Loucy (cell line): ENCODE data around the gene BAX.

Experiments used
- H2AFZ ChIP-seq: fragments of 200-600 bp; sonication (generic); 2 replicates; pipeline ENCODE4 v1.6.0; 2016; ENCODE audit warnings: antibody characterized with exemption, mild to moderate bottlenecking, low read length, moderate library complexity
- H3F3A ChIP-seq: fragments of 200-600 bp; 2 replicates; pipeline ENCODE4 v1.6.0; 2016; ENCODE audit warnings: antibody characterized with exemption, low read depth, mild to moderate bottlenecking
- H3K27me3 ChIP-seq: fragments of 200-600 bp; sonication (generic); 2 replicates; pipeline ENCODE4 v1.6.1; 2014; ENCODE audit warnings: low read length, mild to moderate bottlenecking; ENCODE audit not compliant: insufficient read depth, poor library complexity, severe bottlenecking
- H3K36me3 ChIP-seq: fragments of 200-600 bp; sonication (generic); 2 replicates; pipeline ENCODE4 v1.6.1; 2016; ENCODE audit warnings: low read length; ENCODE audit not compliant: insufficient read depth
- H3K4me1 ChIP-seq: fragments of 200-600 bp; sonication (generic); 2 replicates; pipeline ENCODE4 v1.5.1; 2014; ENCODE audit warnings: low read length, mild to moderate bottlenecking; ENCODE audit not compliant: insufficient read depth, poor library complexity, severe bottlenecking
- H3K4me2 ChIP-seq: fragments of 200-600 bp; sonication (generic); 2 replicates; pipeline ENCODE4 v1.6.0; 2014; ENCODE audit warnings: antibody characterized with exemption, low read length, low read depth, mild to moderate bottlenecking; ENCODE audit not compliant: poor library complexity, severe bottlenecking
- H3K4me3 ChIP-seq: fragments of 200-600 bp; sonication (generic); 2 replicates; pipeline ENCODE4 v1.5.1; 2014; ENCODE audit warnings: low read length, mild to moderate bottlenecking, mixed read lengths; ENCODE audit not compliant: poor library complexity, severe bottlenecking
- H3K79me2 ChIP-seq: fragments of 200-600 bp; sonication (generic); 2 replicates; pipeline ENCODE4 v1.6.1; 2014; ENCODE audit warnings: low read length; ENCODE audit not compliant: insufficient read depth
- H3K9ac ChIP-seq: fragments of 200-600 bp; sonication (generic); 2 replicates; pipeline ENCODE4 v1.6.0; 2014; ENCODE audit warnings: mild to moderate bottlenecking, low read depth, low read length, moderate library complexity; ENCODE audit not compliant: poor library complexity, severe bottlenecking
- H3K9me2 ChIP-seq: fragments of 200-600 bp; sonication (generic); replicated peaks from 2 replicates; pipeline ENCODE4 v1.6.1; 2016; ENCODE audit warnings: low read depth, low read length, mixed read lengths
- H3K9me3 ChIP-seq: fragments of 200-600 bp; sonication (generic); 2 replicates; pipeline ENCODE4 v1.6.1; 2014; ENCODE audit warnings: mild to moderate bottlenecking, antibody characterized with exemption, low read length, low read depth; ENCODE audit not compliant: insufficient read depth
- H4K20me1 ChIP-seq: fragments of 200-600 bp; sonication (generic); 2 replicates; pipeline ENCODE4 v1.6.0; 2014; ENCODE audit warnings: antibody characterized with exemption, low read length, mild to moderate bottlenecking; ENCODE audit not compliant: insufficient read depth, poor library complexity, severe bottlenecking
- EZH2phosphoT487 ChIP-seq: fragments of 200-600 bp; IDR thresholded peaks from 2 replicates; pipeline ENCODE4 v1.6.1; 2018; ENCODE audit warnings: antibody characterized with exemption, mild to moderate bottlenecking, moderate library complexity, borderline replicate concordance
- TF ChIP-seq, protein P1 (sequence below): fragments of 200-600 bp; sonication (generic); conservative IDR thresholded peaks from 2 replicates; pipeline ENCODE4 v1.5.1; 2014; ENCODE audit warnings: mild to moderate bottlenecking, antibody characterized with exemption, low read length

The BAX gene

DNA sequence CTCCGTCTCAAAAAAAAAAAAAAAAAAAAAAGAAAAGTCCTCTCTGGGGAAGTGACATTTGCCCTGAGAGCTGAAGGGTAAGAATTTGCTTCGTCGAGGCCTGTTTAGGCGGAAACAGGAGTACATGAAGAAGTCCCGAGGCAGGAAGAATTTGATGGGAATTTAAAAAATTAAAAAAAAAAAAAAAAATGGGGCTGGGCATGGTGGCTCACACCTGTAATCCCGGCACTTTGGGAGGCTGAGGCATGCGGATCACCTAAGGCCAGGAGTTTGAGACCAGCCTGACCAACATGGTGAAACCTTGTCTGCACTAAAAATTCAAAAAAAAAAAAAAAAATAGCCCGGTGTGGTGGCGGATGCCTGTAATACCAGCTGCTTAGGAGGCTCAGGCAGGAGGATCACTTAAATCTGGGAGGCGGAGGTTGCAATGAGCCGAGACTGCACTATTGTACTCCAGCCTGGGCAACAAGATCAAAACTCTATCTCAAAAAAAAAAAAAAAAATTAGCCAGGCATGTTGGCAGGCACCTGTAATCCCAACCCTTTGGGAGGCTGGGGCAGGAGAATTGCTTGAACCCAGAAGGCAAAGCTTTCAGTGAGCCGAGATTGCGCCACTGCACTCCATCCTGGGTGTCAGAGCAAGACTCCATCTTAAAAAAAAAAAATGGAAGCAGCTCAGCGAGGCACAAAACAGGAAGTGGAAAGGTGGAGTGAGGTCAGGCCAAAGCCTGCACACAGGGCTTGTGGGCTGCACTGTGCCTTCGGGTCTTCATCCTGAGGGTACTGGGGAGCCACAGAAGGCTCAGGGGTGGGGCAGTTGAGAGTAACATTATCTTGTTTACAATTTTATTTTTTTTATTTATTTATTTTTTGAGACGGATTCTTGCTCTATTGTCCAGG is 4.9 kb downstream of the BAX start:
- Histone ChIP-seq H3K36me3 (no peaks in the 10 kb centered on the region), H3K79me2 (peaks cover 32% of the 10 kb centered on the region), H3K9ac (no peak overlapping the region), H3K9me2 (no peaks in the 10 kb centered on the region), H4K20me1 (no peaks in the 10 kb centered on the region), H3K4me1 (peaks cover 32% of the 10 kb centered on the region), H2AFZ (no peak overlapping the region), H3K27me3 (no peaks in the 10 kb centered on the region), H3K4me2 (no peak overlapping the region), H3K4me3 (no peak overlapping the region), H3F3A (no peaks in the 10 kb centered on the region), H3K9me3 (no peaks in the 10 kb centered on the region)
- TF ChIP-seq EZH2phosphoT487 = no peak
- TF ChIP-seq, protein P1, sequence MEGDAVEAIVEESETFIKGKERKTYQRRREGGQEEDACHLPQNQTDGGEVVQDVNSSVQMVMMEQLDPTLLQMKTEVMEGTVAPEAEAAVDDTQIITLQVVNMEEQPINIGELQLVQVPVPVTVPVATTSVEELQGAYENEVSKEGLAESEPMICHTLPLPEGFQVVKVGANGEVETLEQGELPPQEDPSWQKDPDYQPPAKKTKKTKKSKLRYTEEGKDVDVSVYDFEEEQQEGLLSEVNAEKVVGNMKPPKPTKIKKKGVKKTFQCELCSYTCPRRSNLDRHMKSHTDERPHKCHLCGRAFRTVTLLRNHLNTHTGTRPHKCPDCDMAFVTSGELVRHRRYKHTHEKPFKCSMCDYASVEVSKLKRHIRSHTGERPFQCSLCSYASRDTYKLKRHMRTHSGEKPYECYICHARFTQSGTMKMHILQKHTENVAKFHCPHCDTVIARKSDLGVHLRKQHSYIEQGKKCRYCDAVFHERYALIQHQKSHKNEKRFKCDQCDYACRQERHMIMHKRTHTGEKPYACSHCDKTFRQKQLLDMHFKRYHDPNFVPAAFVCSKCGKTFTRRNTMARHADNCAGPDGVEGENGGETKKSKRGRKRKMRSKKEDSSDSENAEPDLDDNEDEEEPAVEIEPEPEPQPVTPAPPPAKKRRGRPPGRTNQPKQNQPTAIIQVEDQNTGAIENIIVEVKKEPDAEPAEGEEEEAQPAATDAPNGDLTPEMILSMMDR = no peak

DNA sequence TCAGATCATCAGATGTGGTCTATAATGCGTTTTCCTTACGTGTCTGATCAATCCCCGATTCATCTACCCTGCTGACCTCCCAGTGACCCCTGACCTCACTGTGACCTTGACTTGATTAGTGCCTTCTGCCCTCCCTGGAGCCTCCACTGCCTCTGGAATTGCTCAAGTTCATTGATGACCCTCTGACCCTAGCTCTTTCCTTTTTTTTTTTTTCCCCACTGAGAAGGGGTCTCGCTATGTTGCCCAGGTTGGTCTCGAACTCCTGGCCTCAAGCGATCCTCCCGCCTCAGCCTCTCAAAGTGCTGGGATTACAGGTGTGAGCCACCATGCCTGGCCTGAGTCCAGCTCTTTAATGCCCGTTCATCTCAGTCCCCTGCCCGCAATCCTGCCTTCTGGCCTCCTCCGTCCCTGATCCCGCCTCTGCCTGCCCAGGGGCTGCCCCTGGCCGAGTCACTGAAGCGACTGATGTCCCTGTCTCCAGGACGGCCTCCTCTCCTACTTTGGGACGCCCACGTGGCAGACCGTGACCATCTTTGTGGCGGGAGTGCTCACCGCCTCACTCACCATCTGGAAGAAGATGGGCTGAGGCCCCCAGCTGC is 6.5 kb downstream of the BAX start:
- Histone ChIP-seq H3K4me1 (peaks cover 27% of the 10 kb centered on the region), H3K9me3 (no peaks in the 10 kb centered on the region), H2AFZ (no peak overlapping the region), H3K27me3 (no peaks in the 10 kb centered on the region), H3K36me3 (no peaks in the 10 kb centered on the region), H4K20me1 (peaks cover 3% of the 10 kb centered on the region), H3K79me2 (peaks cover 27% of the 10 kb centered on the region), H3K9me2 (no peaks in the 10 kb centered on the region), H3K4me3 (no peak overlapping the region), H3F3A (no peaks in the 10 kb centered on the region), H3K4me2 (no peak overlapping the region), H3K9ac (no peak overlapping the region)
- TF ChIP-seq, protein P1 = no peak
- no peak for TF ChIP-seq EZH2phosphoT487

- Histone ChIP-seq H3F3A (no peaks in the 10 kb centered on the region), H3K4me1 (peaks cover 30% of the 10 kb centered on the region), H3K9ac (peak overlapping the region; percentile 84), H4K20me1 (peaks cover 8% of the 10 kb centered on the region), H3K27me3 (no peaks in the 10 kb centered on the region), H3K36me3 (no peaks in the 10 kb centered on the region), H3K9me2 (no peaks in the 10 kb centered on the region), H3K9me3 (no peaks in the 10 kb centered on the region), H3K79me2 (peaks cover 29% of the 10 kb centered on the region), H3K4me2 (no peak overlapping the region), H3K4me3 (no peak overlapping the region), H2AFZ (no peak overlapping the region)
- TF ChIP-seq, protein P1 = no peak
- TF ChIP-seq EZH2phosphoT487 = no peak
Measured at GRCh38 chr19:48961673-48962028, 7.0 kb downstream of the BAX start.
